CD14-positive monocyte (primary cell): ENCODE data around the gene ANKLE1. TPM values are rescaled to one million over a fixed set of nuclear protein-coding genes. Genes with fewer than 3 reads are reported as not detected.

Source experiments
- DNase-seq, 3 donors: peaks; one replicate each; pipeline ENCODE4 v3.0.0-alpha.2; 2011 to 2022
- H2AFZ ChIP-seq: 2 replicates; pipeline ENCODE4 v1.6.0; 2012; ENCODE audit warnings: mild to moderate bottlenecking, low read depth, low read length, inconsistent platforms; ENCODE audit not compliant: insufficient read depth, poor library complexity, severe bottlenecking
- H3K27ac ChIP-seq, 2 donors: 1 replicate in 1 of 2; 2 replicates in 1 of 2; pipeline ENCODE4 v1.5.1; 2012 to 2013; ENCODE audit warnings: low read length in 2 of 2, control low read depth in 1 of 2, inconsistent platforms in 1 of 2, low read depth in 1 of 2, mild to moderate bottlenecking in 1 of 2
- H3K27me3 ChIP-seq, 2 donors: one replicate each; pipeline versions ENCODE4 v1.6.0 to v1.6.1; 2011 to 2013; ENCODE audit warnings: low read length in 2 of 2; ENCODE audit not compliant: control insufficient read depth in 2 of 2, insufficient read depth in 2 of 2
- H3K36me3 ChIP-seq, 2 donors: replicated peaks in 1 of 2; 1 replicate in 1 of 2; 2 replicates in 1 of 2; pipeline versions ENCODE4 v1.5.1 to v1.6.1; 2012 to 2013; ENCODE audit warnings: low read length in 2 of 2, control low read depth in 1 of 2, inconsistent platforms in 1 of 2, mild to moderate bottlenecking in 1 of 2; ENCODE audit not compliant: insufficient read depth in 2 of 2, control insufficient read depth in 1 of 2
- H3K4me1 ChIP-seq, 2 donors: 1 replicate in 1 of 2; 2 replicates in 1 of 2; pipeline versions ENCODE4 v1.5.1 to v1.6.1; 2012 to 2013; ENCODE audit warnings: low read length in 2 of 2, control low read depth in 1 of 2, inconsistent platforms in 1 of 2, mild to moderate bottlenecking in 1 of 2, moderate library complexity in 1 of 2; ENCODE audit not compliant: insufficient read depth in 2 of 2, control insufficient read depth in 1 of 2
- H3K4me2 ChIP-seq: replicated peaks from 2 replicates; pipeline ENCODE3; 2012; ENCODE audit warnings: low read length, moderate library complexity, mild to moderate bottlenecking; ENCODE audit not compliant: poor library complexity, severe bottlenecking; ENCODE audit errors: extremely low read depth
- H3K4me3 ChIP-seq, 3 experiments: fragments of 200-600 bp in 1 of 3; sonication (generic) in 1 of 3; replicated peaks in 1 of 3; 1 replicate in 2 of 3; 2 replicates in 1 of 3; pipeline ENCODE4 v1.5.1; 2011 to 2013; ENCODE audit warnings: low read length in 3 of 3, mild to moderate bottlenecking in 3 of 3, control low read depth in 2 of 3, low read depth in 2 of 3, inconsistent platforms in 1 of 3, moderate library complexity in 1 of 3
- H3K79me2 ChIP-seq: 2 replicates; pipeline ENCODE4 v1.6.0; 2012; ENCODE audit warnings: mild to moderate bottlenecking, control low read depth, inconsistent platforms, low read length, moderate library complexity; ENCODE audit not compliant: insufficient read depth
- H3K9ac ChIP-seq: 2 replicates; pipeline ENCODE4 v1.6.0; 2017; ENCODE audit warnings: low read length, mild to moderate bottlenecking; ENCODE audit not compliant: insufficient read depth, poor library complexity, severe bottlenecking
- H3K9me3 ChIP-seq, 2 donors: replicated peaks in 1 of 2; 1 replicate in 1 of 2; 2 replicates in 1 of 2; pipeline versions ENCODE4 v1.5.1 to v1.6.1; 2012 to 2013; ENCODE audit warnings: low read length in 2 of 2, control low read depth in 1 of 2; ENCODE audit not compliant: control insufficient read depth in 1 of 2, insufficient read depth in 1 of 2
- H4K20me1 ChIP-seq: 2 replicates; pipeline ENCODE4 v1.6.0; 2012; ENCODE audit warnings: mild to moderate bottlenecking, low read length, control low read depth, moderate library complexity; ENCODE audit not compliant: insufficient read depth
- H3K27ac Mint-ChIP-seq, 7 donors: one replicate each; pipeline ENCODE4 v1.8.0; 2020; ENCODE audit warnings: mild to moderate bottlenecking in 7 of 7, mixed read lengths in 7 of 7, moderate library complexity in 6 of 7, inconsistent platforms in 2 of 7
- H3K27me3 Mint-ChIP-seq, 3 donors: one replicate each; pipeline ENCODE4 v1.8.0; 2021 to 2022; ENCODE audit warnings: low read depth in 3 of 3, mild to moderate bottlenecking in 3 of 3, mixed read lengths in 3 of 3, moderate library complexity in 3 of 3, inconsistent platforms in 1 of 3
- H3K36me3 Mint-ChIP-seq, 2 donors: one replicate each; pipeline ENCODE4 v1.8.0; 2020; ENCODE audit warnings: mixed read lengths in 2 of 2, inconsistent platforms in 1 of 2, mild to moderate bottlenecking in 1 of 2
- H3K4me1 Mint-ChIP-seq: one replicate; pipeline ENCODE4 v1.8.0; 2020; ENCODE audit warnings: mild to moderate bottlenecking, mixed read lengths
- H3K4me3 Mint-ChIP-seq, 2 donors: one replicate each; pipeline ENCODE4 v1.8.0; 2020; ENCODE audit warnings: mild to moderate bottlenecking in 2 of 2, mixed read lengths in 2 of 2, moderate library complexity in 1 of 2
- H3K9me3 Mint-ChIP-seq, 7 donors: one replicate each; pipeline ENCODE4 v1.8.0; 2020 to 2022; ENCODE audit warnings: mixed read lengths in 7 of 7, mild to moderate bottlenecking in 6 of 7, moderate library complexity in 6 of 7, inconsistent platforms in 2 of 7
- CTCF ChIP-seq: fragments of 200-600 bp; IDR thresholded peaks from one replicate; pipeline ENCODE4 v1.8.0; 2022; ENCODE audit warnings: antibody characterized with exemption, mild to moderate bottlenecking
- WGBS: methylation state at CpG from one replicate; pipeline ENCODE4 v1.1.5; 2013; ENCODE audit warnings: missing lambda C conversion rate; ENCODE audit not compliant: insufficient coverage; 5-methylcytosine and 5-hydroxymethylcytosine counted together
- intact Hi-C, 2 donors: fragments of 100-400 bp; cut with micrococcal nuclease; formaldehyde crosslinking; loops; one replicate each; pipeline versions ENCODE4 v1.15.0 to v1.15.1; 2023
- polyA plus RNA-seq, 3 donors: library from polyadenylated mRNA; depleted of rRNA in 1 of 3; unstranded in 2 of 3; stranded (reverse) in 1 of 3; fragments of 300-500 nt in 2 of 3; fragments of >200 nt in 1 of 3; fragmentation: Illumina TruSeq in 2 of 3; gene quantifications; 1 replicate in 2 of 3; 2 replicates in 1 of 3; pipeline ENCODE4 v1.2.3, GENCODE V29; 2012 to 2021

Gene ANKLE1
- polyA plus RNA-seq, 3 donors, result 1.3 to 8.5 (median 2.2) TPM

GRCh38 chr19:17332360-17332676 lies 50.6 kb downstream of the ANKLE1 start:
- peaks cover 0 to 14% (median 10%) of the 10 kb centered on the region in 7 donors for H3K9me3 Mint-ChIP-seq
- peaks cover 45 to 61% of the 10 kb centered on the region in 2 donors for H3K4me1 ChIP-seq
- intact Hi-C loops, result no loop called here
- no peak overlapping the region for H3K4me2 ChIP-seq
- no peak overlapping the region for H3K4me3 ChIP-seq
- peaks cover 22 to 35% of the 10 kb centered on the region in 2 donors for H3K36me3 Mint-ChIP-seq
- H3K4me1 Mint-ChIP-seq, result peaks cover 41% of the 10 kb centered on the region
- H4K20me1 ChIP-seq, result peaks cover 27% of the 10 kb centered on the region
- no peak overlapping the region for H3K9ac ChIP-seq
- no peak for DNase-seq
- no peak overlapping the region for H3K27ac ChIP-seq
- no peak overlapping the region for H3K4me3 Mint-ChIP-seq
- H3K27me3 Mint-ChIP-seq, result peaks cover 23 to 38% (median 24%) of the 10 kb centered on the region in 3 donors
- no peak overlapping the region for H2AFZ ChIP-seq
- peaks cover 10% of the 10 kb centered on the region for H3K79me2 ChIP-seq
- H3K9me3 ChIP-seq, result peaks cover 0 to 12% of the 10 kb centered on the region in 2 donors
- peaks cover 11 to 28% of the 10 kb centered on the region in 2 donors for H3K27me3 ChIP-seq
- no peak for TF ChIP-seq CTCF
- H3K36me3 ChIP-seq, result peaks cover 0 to 3% of the 10 kb centered on the region in 2 donors
- no peak overlapping the region for H3K27ac Mint-ChIP-seq
- WGBS, result 98% methylated on average over 8 of the region's 8 CpGs

- Histone ChIP-seq H4K20me1 (peaks cover 23% of the 10 kb centered on the region), H3K4me1 (peaks cover 51 to 66% of the 10 kb centered on the region in 2 donors), H3K9ac (no peak overlapping the region), H3K36me3 (peaks cover 0 to 3% of the 10 kb centered on the region in 2 donors), H3K27ac (no peak overlapping the region), H3K9me3 (peaks cover 0 to 12% of the 10 kb centered on the region in 2 donors), H2AFZ (no peak overlapping the region), H3K4me3 (no peak overlapping the region), H3K4me2 (no peak overlapping the region), H3K27me3 (peaks cover 11 to 23% of the 10 kb centered on the region in 2 donors), H3K79me2 (peaks cover 13% of the 10 kb centered on the region)
- Mint-ChIP-seq H3K27me3 (peaks cover 22 to 33% (median 23%) of the 10 kb centered on the region in 3 donors), H3K27ac (no peak overlapping the region), H3K4me1 (peaks cover 42% of the 10 kb centered on the region), H3K4me3 (no peak overlapping the region), H3K36me3 (peaks cover 22 to 31% of the 10 kb centered on the region in 2 donors), H3K9me3 (peaks cover 0 to 13% (median 8%) of the 10 kb centered on the region in 7 donors)
- DNase-seq, result peak; percentile 43 to 59 (median 47)
- WGBS, result 97% methylated on average over 40 of the region's 45 CpGs
- TF ChIP-seq CTCF, result no peak
- intact Hi-C loops, result no loop called here
Observed at GRCh38 chr19:17332677-17333581, 51.2 kb downstream of the ANKLE1 start.
